Retina (tissue), 1 donor: ENCODE measurements around the gene ISL2.
"Not testable (repeated sequence)": the region's sequence is repeated elsewhere in the genome, so short reads cannot be mapped to it uniquely, and the experiment has no call there.

Source experiments
- DNase-seq: peaks from one replicate; pipeline ENCODE4 v3.0.0-alpha.2; 2016

The ISL2 gene

GRCh38 chr15:76336254-76337058, at the start of gene ISL2:
ISL2 (plus strand) TSS chr15:76336773; CDS start chr15:76336884, 111 bp downstream.
- peak; percentile 79 for DNase-seq

GRCh38 chr15:76289582-76289981, 47.0 kb upstream of the ISL2 start:
- DNase-seq, result no peak

GRCh38 chr15:76293361-76293760, 43.2 kb upstream of the ISL2 start:
- no peak for DNase-seq

GRCh38 chr15:76294463-76294862, 42.1 kb upstream of the ISL2 start:
- DNase-seq, result not testable (repeated sequence)

- DNase-seq, result no peak
Observed at GRCh38 chr15:76296849-76297248, 39.7 kb upstream of the ISL2 start.

- DNase-seq, result not testable (repeated sequence)
Observed at GRCh38 chr15:76297951-76298350, 38.6 kb upstream of the ISL2 start.

- no peak for DNase-seq
Observed at GRCh38 chr15:76298986-76299385, 37.6 kb upstream of the ISL2 start.

GRCh38 chr15:76299786-76300185, 36.8 kb upstream of the ISL2 start:
- no peak for DNase-seq

GRCh38 chr15:76303909-76304308, 32.7 kb upstream of the ISL2 start:
- DNase-seq, result no peak

GRCh38 chr15:76309601-76310330, 26.8 kb upstream of the ISL2 start:
- no peak for DNase-seq

GRCh38 chr15:76310475-76311099, 26.0 kb upstream of the ISL2 start:
- DNase-seq, result no peak

- peak; percentile 97 for DNase-seq
Observed at GRCh38 chr15:76311100-76311953, 25.2 kb upstream of the ISL2 start, which contains the start of gene ETFA. ETFA (minus strand) TSS chr15:76311469; CDS start chr15:76311388, 81 bp downstream.

- no peak for DNase-seq
Observed at GRCh38 chr15:76312540-76313174, 23.9 kb upstream of the ISL2 start.

- DNase-seq, result not testable (repeated sequence)
Observed at GRCh38 chr15:76313175-76313567, 23.4 kb upstream of the ISL2 start.

GRCh38 chr15:76313731-76314130, 22.8 kb upstream of the ISL2 start:
- DNase-seq, result no peak

GRCh38 chr15:76320012-76320411, 16.6 kb upstream of the ISL2 start:
- DNase-seq, result no peak

GRCh38 chr15:76321171-76321570, 15.4 kb upstream of the ISL2 start:
- DNase-seq, result no peak

GRCh38 chr15:76321602-76322001, 15.0 kb upstream of the ISL2 start:
- DNase-seq, result no peak

- DNase-seq, result no peak
Observed at GRCh38 chr15:76324066-76324465, 12.5 kb upstream of the ISL2 start.

GRCh38 chr15:76325704-76326103, 10.9 kb upstream of the ISL2 start:
- DNase-seq, result no peak

- DNase-seq, result no peak
Observed at GRCh38 chr15:76327191-76328105, 9.1 kb upstream of the ISL2 start.
